Measurements from ENCODE around the gene MRPL46. TPM values are rescaled to one million over a fixed set of nuclear protein-coding genes. Genes with fewer than 3 reads are reported as not detected.

The MRPL46 gene
- total RNA-seq: 57.8 TPM
- long read RNA-seq, transcript MRPL46-201 (4 exons, 1,019 nt): major isoform, 106 of 118 reads
- long read RNA-seq, partial matches to known transcripts: 0 of 118 reads
- long read RNA-seq, other reads (novel, unspliced or antisense): 11 of 118 reads

DNA sequence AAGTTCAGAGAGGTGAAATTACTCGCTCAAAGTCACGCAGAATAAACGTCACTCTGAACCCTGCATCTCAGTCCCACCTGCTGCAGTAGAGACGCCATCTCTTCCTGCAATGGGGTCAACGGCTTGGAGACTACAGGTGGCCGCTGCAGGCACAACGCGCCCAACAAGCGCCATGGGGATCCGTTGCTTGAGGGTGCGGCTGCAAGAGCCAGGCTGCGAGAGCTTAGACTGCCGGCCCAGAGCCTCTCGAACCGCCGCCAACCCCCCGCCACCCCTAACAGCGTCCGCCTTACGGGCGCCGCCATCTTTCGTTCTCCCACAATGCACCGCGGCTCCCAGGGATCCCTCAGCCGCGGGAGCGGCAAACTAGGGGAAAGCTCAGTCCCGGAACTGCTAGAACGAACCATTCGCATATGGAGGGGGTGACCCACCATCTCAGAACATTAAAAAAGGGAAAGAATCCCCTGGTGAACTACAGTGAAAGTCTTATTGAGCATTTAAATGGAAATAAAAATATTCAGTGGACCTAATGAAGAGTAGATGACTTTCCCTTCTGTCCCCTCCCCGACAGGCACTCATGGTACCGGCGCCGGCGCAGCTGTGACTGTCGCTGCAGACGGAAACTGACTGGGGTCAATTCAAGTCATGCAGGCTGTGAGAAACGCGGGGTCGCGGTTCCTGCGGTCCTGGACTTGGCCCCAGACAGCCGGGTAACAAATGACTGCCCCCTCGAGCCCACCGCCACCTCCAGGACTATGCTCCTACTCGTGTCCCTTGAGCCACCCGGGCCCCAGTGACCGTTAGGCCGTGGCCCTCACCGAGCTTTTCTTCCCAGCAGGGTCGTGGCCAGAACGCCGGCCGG, at the start of gene MRPL46, which contains the start of gene MRPS11:
Gene MRPL46 (minus strand): TSS at position 316 of the 862 bp plus-strand sequence. CDS start 11 bp downstream, at position 305.
Gene MRPS11 (plus strand): TSS at position 636 of the 862 bp plus-strand sequence. CDS start 10 bp downstream, at position 646.
- peak; percentile 96 for DNase-seq (ENCODE audit: low spot score)
- intact Hi-C loops (cut with DNase I): no loop called here

- DNase-seq (ENCODE audit: low spot score): no peak
- intact Hi-C loops (cut with DNase I): no loop called here
Measured at GRCh38 chr15:88513195-88513594, 46.0 kb upstream of the MRPL46 start.

- intact Hi-C loops (cut with DNase I): no loop called here
- no peak for DNase-seq (ENCODE audit: low spot score)
Measured at GRCh38 chr15:88512601-88513000, 45.4 kb upstream of the MRPL46 start.

DNA sequence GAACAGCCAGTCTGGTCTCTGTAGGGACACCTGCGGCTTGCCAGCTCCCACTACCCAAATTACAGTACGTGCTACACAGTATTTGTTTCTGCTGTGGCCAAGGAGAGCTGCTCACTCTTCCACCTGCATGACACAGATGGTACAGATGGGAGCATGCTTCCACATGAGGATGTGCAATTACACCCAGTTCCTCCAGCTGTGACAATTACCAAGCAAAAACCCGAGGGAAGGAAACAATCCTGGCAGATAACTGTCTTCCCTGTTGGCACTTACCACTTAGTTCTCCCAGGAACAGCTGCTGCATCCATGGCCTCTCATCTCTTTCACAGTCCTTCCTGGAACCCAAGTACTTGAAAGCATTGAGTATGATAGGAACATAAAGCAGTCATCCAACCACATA, 44.9 kb upstream of the MRPL46 start:
- no peak for DNase-seq (ENCODE audit: low spot score)
- intact Hi-C loops (cut with DNase I): no loop called here

GRCh38 chr15:88511161-88511560, 44.0 kb upstream of the MRPL46 start:
- DNase-seq (ENCODE audit: low spot score): no peak
- intact Hi-C loops (cut with DNase I): no loop called here

- intact Hi-C loops (cut with DNase I): no loop called here
- no peak for DNase-seq (ENCODE audit: low spot score)
Measured at GRCh38 chr15:88509964-88510363, 42.8 kb upstream of the MRPL46 start.

DNA sequence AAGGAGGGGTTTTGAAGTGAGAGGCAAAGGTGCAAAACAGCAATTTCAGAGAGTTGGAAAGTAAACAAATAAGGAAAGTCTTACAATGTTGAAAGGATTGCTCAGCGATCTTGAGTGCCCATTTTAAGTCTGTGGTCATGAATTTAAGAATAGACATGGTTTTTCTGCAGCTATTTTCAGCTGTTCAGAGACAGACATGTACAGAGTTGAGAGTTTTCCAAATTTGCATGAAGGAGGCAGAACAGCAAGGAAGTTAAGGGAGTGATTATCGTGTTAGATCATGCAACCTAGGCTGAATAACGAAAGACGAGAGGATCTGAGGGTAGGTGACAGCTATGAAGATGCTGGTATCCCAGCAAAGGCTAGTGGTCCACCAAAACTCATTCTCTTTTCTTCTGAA, 42.1 kb upstream of the MRPL46 start:
- no peak for DNase-seq (ENCODE audit: low spot score)
- intact Hi-C loops (cut with DNase I): no loop called here

DNA sequence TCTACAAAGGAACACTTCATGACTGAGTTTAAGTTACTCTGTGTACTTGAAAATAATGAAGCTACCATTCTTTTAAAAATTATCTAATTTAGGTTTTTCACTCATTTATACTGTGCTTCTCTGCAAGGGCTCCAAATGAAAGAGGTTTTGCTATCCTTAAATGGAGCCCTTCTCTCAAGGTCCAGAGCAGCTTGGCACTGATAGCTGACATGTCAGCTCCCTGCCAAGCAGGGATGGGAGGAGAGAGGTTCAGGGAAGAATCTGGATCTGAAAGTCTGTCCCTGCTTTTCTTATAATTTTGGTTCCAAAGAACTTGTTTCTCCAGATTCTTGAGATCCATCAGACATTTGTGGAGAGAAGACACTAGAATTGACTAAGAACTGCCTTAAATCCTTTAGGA, 39.4 kb upstream of the MRPL46 start:
- no peak for DNase-seq (ENCODE audit: low spot score)
- intact Hi-C loops (cut with DNase I): no loop called here

GRCh38 chr15:88505721-88506120, 38.5 kb upstream of the MRPL46 start:
- intact Hi-C loops (cut with DNase I): no loop called here

DNA sequence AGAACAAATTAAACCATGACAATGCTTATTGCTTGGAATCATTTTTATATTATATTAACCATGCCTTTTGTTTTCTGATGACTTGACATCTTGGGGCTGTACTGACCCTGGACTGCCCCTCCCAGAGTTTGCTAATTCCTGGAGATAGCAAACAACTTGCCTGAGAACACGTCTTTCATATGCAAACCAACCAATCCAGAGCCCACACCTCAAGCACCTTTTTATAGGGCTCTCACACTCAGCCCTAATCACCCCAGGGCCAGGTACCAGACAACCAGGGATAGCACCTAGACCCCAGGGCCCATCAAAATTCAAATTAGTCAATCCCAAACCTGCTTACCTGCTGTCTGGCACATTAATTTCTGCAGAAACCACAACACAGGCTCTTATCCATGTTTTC, 37.3 kb upstream of the MRPL46 start:
- DNase-seq (ENCODE audit: low spot score): no peak
- intact Hi-C loops (cut with DNase I): no loop called here

More at GRCh38 chr15:88505721-88506120, 38.5 kb upstream of the MRPL46 start:
- DNase-seq (ENCODE audit: low spot score): no peak

GRCh38 chr15:88498996-88499395, 31.8 kb upstream of the MRPL46 start:
- intact Hi-C loops (cut with DNase I): loop anchor here (5.0 kb wide), 1 partner anchor 73 kb away; no protein-coding TSS in a partner anchor
- no peak for DNase-seq (ENCODE audit: low spot score)

GRCh38 chr15:88497109-88497765, 30.0 kb upstream of the MRPL46 start:
- DNase-seq (ENCODE audit: low spot score): no peak

GRCh38 chr15:88493844-88494243, 26.7 kb upstream of the MRPL46 start:
- intact Hi-C loops (cut with DNase I): no loop called here
- no peak for DNase-seq (ENCODE audit: low spot score)

More at GRCh38 chr15:88497109-88497765, 30.0 kb upstream of the MRPL46 start:
- intact Hi-C loops (cut with DNase I): loop anchor here (5.0 kb wide), 1 partner anchor 75 kb away; no protein-coding TSS in a partner anchor

GRCh38 chr15:88491158-88491557, 24.0 kb upstream of the MRPL46 start:
- intact Hi-C loops (cut with DNase I): no loop called here
- DNase-seq (ENCODE audit: low spot score): no peak

- no peak for DNase-seq (ENCODE audit: low spot score)
- intact Hi-C loops (cut with DNase I): no loop called here
Measured at GRCh38 chr15:88490036-88490435, 22.8 kb upstream of the MRPL46 start.

GRCh38 chr15:88489321-88489720, 22.1 kb upstream of the MRPL46 start:
- intact Hi-C loops (cut with DNase I): no loop called here
- DNase-seq (ENCODE audit: low spot score): no peak

DNA sequence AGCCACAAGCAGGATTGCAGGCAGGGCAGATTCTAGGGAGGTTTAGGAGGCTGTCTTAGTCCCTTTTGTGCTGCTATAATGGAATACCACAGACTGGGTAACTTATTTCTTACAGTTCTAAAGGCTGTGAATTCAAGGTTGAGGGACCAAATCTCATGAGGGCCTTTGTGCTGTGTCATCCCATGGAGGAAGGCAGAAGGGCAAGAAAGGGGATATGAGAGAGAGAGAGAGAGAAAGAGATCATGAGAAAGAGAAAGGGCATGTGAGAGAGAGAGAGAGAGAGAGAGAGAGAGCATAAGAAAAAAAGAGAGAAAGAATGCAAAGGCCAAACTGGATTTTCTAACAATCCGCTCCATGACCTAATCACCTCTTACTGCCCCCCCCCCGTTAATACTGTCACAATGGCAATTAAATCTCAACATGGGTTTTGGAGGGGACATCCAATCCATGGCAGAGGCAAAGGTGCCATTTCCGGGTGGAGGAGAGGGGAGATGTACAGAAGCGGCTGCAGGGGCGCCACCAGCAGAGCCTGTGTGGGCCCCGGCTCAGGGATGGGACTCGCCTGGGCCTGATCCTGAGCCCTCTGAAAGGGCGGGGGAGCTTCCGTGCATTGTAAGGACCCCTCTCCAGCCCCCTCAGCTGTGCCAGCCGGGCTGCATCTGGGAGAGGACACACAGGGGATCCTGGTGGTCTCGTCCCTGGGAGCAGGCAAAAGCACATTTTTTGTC, 20.8 kb upstream of the MRPL46 start:
- DNase-seq (ENCODE audit: low spot score): no peak
- intact Hi-C loops (cut with DNase I): no loop called here

DNA sequence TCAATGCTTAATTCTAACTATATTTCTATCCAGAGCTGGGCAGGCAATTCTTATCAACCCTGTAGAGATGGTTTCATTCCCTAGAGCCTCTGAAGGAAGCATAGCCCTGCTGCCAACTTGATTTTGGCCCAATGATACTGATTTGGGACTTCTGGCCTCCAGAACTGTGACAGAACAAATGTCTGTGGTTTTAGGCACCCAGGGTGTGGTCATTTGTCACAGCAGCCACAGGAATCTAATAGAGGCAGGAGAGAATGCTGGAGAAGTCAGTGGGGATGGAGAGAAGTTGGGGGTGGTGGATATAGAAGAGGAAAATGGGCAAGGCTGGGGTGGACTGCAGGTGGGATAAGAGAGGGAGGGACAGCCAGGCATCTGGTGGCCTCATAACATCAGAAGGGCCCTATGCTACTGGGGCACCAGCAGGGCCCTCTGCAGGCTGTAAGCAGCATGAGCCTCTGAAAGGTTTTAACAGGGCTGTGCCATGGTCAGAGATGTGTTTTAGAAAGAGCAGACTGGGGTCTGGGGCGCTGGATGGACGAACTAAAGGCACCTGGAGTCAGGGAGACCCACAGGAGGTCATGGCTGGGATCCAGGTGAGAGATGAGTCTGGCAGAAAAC, 20.1 kb upstream of the MRPL46 start:
- DNase-seq (ENCODE audit: low spot score): no peak
- intact Hi-C loops (cut with DNase I): no loop called here

- DNase-seq (ENCODE audit: low spot score): no peak
- intact Hi-C loops (cut with DNase I): no loop called here
Measured at GRCh38 chr15:88484682-88485331, 17.6 kb upstream of the MRPL46 start.
